ENCODE measurements around the gene THSD1.
"Not testable (repeated sequence)": the region's sequence is repeated elsewhere in the genome, so short reads cannot be mapped to it uniquely, and the experiment has no call there.

THSD1 gene

DNA sequence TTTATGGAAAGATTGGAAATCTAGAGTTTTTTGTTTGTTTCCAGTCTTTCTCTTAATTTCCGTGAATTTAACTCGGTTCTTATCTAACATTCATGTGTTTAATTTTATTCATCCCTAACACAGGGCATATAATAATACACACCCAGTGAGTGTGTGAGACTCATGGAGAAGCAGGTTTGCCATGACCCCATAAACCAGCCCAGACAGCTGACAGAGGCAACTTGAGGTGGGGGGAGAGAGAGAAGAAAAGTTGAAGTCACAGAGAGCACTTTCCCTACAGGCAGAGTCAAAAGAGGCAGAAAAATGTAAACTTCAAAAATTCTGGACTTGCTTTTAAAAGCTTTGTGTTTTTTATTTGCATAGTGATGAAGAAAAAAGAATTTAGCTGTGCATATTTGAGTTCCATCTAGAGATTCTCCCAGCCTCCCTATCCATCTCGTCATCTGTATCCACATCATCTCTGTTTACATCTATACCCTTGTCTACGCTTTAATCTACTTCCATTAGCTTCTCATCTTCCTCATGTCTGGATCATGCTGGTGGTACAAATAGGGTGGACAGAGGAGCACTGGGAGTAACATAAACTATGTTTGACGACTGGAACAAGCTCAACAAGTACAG lies 60.2 kb downstream of the THSD1 start:
- H2BK15ac ChIP-seq (ENCODE audit: low read depth, poor library complexity, severe bottlenecking), result no peak overlapping the region
- H3K18ac ChIP-seq (ENCODE audit: low read depth in 1 of 2, low read length in 2 of 2), result no peak overlapping the region
- no peak overlapping the region for H3K14ac ChIP-seq (ENCODE audit: low read length in 2 of 2)
- H2BK5ac ChIP-seq (ENCODE audit: low read depth, low read length, poor library complexity, severe bottlenecking), result no peak overlapping the region
- H3K79me1 ChIP-seq (replicated peaks; ENCODE audit: low read length, poor library complexity, severe bottlenecking), result no peaks in the 10 kb centered on the region
- no peaks in the 10 kb centered on the region for H3K36me3 ChIP-seq (ENCODE audit: control insufficient read depth in 1 of 2, insufficient read depth in 2 of 2, low read depth in 1 of 2, low read length in 2 of 2)
- peak overlapping the region in 1 of 2 experiments; percentile 73 for H3K4me3 ChIP-seq (ENCODE audit: insufficient read depth in 1 of 2, low read depth in 1 of 2, low read length in 2 of 2)
- no peak overlapping the region for H4K8ac ChIP-seq (ENCODE audit: low read length)
- no peak overlapping the region for H3K4me2 ChIP-seq (ENCODE audit: low read length, poor library complexity, severe bottlenecking)
- no peak overlapping the region for H3K27ac ChIP-seq (ENCODE audit: low read length, poor library complexity, severe bottlenecking)
- H2BK120ac ChIP-seq (ENCODE audit: low read depth, low read length), result no peak overlapping the region
- 36% methylated on average over 1 of the region's 5 CpGs for WGBS
- H3K27me3 ChIP-seq (ENCODE audit: control insufficient read depth in 1 of 2, insufficient read depth in 1 of 2, low read length in 2 of 2), result no peaks in the 10 kb centered on the region
- no peak overlapping the region for H3K23ac ChIP-seq (ENCODE audit: low read length in 2 of 2)
- no peak for DNase-seq
- H3K4me1 ChIP-seq (ENCODE audit: control insufficient read depth, insufficient read depth, low read depth, low read length), result peaks cover 1% of the 10 kb centered on the region
- peak overlapping the region; percentile 93 for H3K9ac ChIP-seq (ENCODE audit: low read length)
- no peak overlapping the region for H2AFZ ChIP-seq (ENCODE audit: low read depth, low read length)
- H4K91ac ChIP-seq (ENCODE audit: low read length), result no peak overlapping the region
- H2AK5ac ChIP-seq (ENCODE audit: low read length, severe bottlenecking), result peak overlapping the region; percentile 98
- H3K9me3 ChIP-seq (ENCODE audit: control insufficient read depth, low read length), result no peaks in the 10 kb centered on the region
- H3K4ac ChIP-seq (ENCODE audit: low read depth in 1 of 2, low read length in 2 of 2), result no peak overlapping the region
- H2BK12ac ChIP-seq (ENCODE audit: low read length in 2 of 2), result no peak overlapping the region

DNA sequence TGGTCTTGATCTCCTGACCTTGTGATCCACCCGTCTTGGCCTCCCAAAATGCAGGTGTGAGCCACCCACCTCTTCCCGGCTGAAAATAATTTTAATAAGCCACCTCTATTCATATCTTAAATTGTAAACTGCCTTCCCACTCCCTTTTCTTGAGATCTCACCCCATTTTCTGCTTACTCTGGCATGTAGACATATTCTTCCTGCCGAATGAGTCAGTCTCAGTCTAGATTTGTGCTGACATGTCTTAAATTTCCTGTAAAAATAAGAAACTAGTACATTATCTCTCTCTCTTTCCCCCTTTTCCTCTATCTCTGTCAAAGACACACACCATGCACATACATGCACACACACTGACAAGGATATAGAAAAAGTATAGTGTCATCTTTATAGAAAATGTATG lies 60.9 kb downstream of the THSD1 start:
- Histone ChIP-seq H3K23ac (ENCODE audit: low read length in 2 of 2) (no peak overlapping the region), H3K4ac (ENCODE audit: low read depth in 1 of 2, low read length in 2 of 2) (no peak overlapping the region), H3K9ac (ENCODE audit: low read length) (peak overlapping the region; percentile 93), H4K8ac (ENCODE audit: low read length) (no peak overlapping the region), H3K4me2 (ENCODE audit: low read length, poor library complexity, severe bottlenecking) (no peak overlapping the region), H3K14ac (ENCODE audit: low read length in 2 of 2) (no peak overlapping the region), H3K36me3 (ENCODE audit: control insufficient read depth in 1 of 2, insufficient read depth in 2 of 2, low read depth in 1 of 2, low read length in 2 of 2) (no peaks in the 10 kb centered on the region), H2AFZ (ENCODE audit: low read depth, low read length) (no peak overlapping the region), H3K27ac (ENCODE audit: low read length, poor library complexity, severe bottlenecking) (peak overlapping the region; percentile 38), H2AK5ac (ENCODE audit: low read length, severe bottlenecking) (no peak overlapping the region), H3K18ac (ENCODE audit: low read depth in 1 of 2, low read length in 2 of 2) (no peak overlapping the region), H2BK15ac (ENCODE audit: low read depth, poor library complexity, severe bottlenecking) (no peak overlapping the region), H2BK120ac (ENCODE audit: low read depth, low read length) (no peak overlapping the region), H3K4me1 (ENCODE audit: control insufficient read depth, insufficient read depth, low read depth, low read length) (peaks cover 1% of the 10 kb centered on the region), H3K4me3 (ENCODE audit: insufficient read depth in 1 of 2, low read depth in 1 of 2, low read length in 2 of 2) (peak overlapping the region in 1 of 2 experiments; percentile 73), H2BK5ac (ENCODE audit: low read depth, low read length, poor library complexity, severe bottlenecking) (no peak overlapping the region), H3K9me3 (ENCODE audit: control insufficient read depth, low read length) (no peaks in the 10 kb centered on the region), H4K91ac (ENCODE audit: low read length) (no peak overlapping the region), H2BK12ac (ENCODE audit: low read length in 2 of 2) (no peak overlapping the region), H3K27me3 (ENCODE audit: control insufficient read depth in 1 of 2, insufficient read depth in 1 of 2, low read length in 2 of 2) (no peaks in the 10 kb centered on the region), H3K79me1 (replicated peaks; ENCODE audit: low read length, poor library complexity, severe bottlenecking) (no peaks in the 10 kb centered on the region)
- DNase-seq, result no peak
- WGBS, result 92% methylated on average over 3 of the region's 3 CpGs

DNA sequence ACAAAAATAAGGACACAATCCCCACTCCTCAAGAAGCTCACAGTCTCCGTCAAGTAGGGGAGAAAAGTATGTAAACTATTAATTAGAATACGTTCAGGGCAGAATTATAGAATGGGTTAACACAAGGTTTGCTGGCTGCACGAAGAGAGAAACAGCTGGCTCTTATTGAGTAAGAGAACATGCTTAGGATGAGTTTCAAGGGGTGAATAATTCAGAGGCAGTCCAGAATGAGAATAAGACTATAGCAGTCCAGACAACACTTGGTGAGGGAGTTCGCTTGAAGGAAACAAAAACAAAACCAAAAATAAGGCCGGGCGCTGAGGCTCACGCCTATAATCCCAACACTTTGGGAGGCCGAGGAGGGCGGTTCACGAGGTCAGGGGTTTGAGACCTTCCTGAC lies 61.9 kb downstream of the THSD1 start:
- peak overlapping the region in 1 of 2 experiments; percentile 73 for H3K4me3 ChIP-seq (ENCODE audit: insufficient read depth in 1 of 2, low read depth in 1 of 2, low read length in 2 of 2)
- WGBS, result 97% methylated on average over 10 of the region's 10 CpGs
- H3K27ac ChIP-seq (ENCODE audit: low read length, poor library complexity, severe bottlenecking), result no peak overlapping the region
- no peak overlapping the region for H2BK15ac ChIP-seq (ENCODE audit: low read depth, poor library complexity, severe bottlenecking)
- H3K9me3 ChIP-seq (ENCODE audit: control insufficient read depth, low read length), result no peaks in the 10 kb centered on the region
- no peaks in the 10 kb centered on the region for H3K27me3 ChIP-seq (ENCODE audit: control insufficient read depth in 1 of 2, insufficient read depth in 1 of 2, low read length in 2 of 2)
- no peak overlapping the region for H4K8ac ChIP-seq (ENCODE audit: low read length)
- H4K91ac ChIP-seq (ENCODE audit: low read length), result no peak overlapping the region
- DNase-seq, result no peak
- H3K18ac ChIP-seq (ENCODE audit: low read depth in 1 of 2, low read length in 2 of 2), result no peak overlapping the region
- H3K4me2 ChIP-seq (ENCODE audit: low read length, poor library complexity, severe bottlenecking), result no peak overlapping the region
- no peak overlapping the region for H2BK120ac ChIP-seq (ENCODE audit: low read depth, low read length)
- H2AFZ ChIP-seq (ENCODE audit: low read depth, low read length), result no peak overlapping the region
- no peak overlapping the region for H2BK12ac ChIP-seq (ENCODE audit: low read length in 2 of 2)
- no peak overlapping the region for H3K4ac ChIP-seq (ENCODE audit: low read depth in 1 of 2, low read length in 2 of 2)
- H3K23ac ChIP-seq (ENCODE audit: low read length in 2 of 2), result no peak overlapping the region
- H2BK5ac ChIP-seq (ENCODE audit: low read depth, low read length, poor library complexity, severe bottlenecking), result no peak overlapping the region
- H3K14ac ChIP-seq (ENCODE audit: low read length in 2 of 2), result no peak overlapping the region
- H3K36me3 ChIP-seq (ENCODE audit: control insufficient read depth in 1 of 2, insufficient read depth in 2 of 2, low read depth in 1 of 2, low read length in 2 of 2), result no peaks in the 10 kb centered on the region
- no peak overlapping the region for H2AK5ac ChIP-seq (ENCODE audit: low read length, severe bottlenecking)
- H3K9ac ChIP-seq (ENCODE audit: low read length), result peak overlapping the region; percentile 93
- peaks cover 1% of the 10 kb centered on the region for H3K4me1 ChIP-seq (ENCODE audit: control insufficient read depth, insufficient read depth, low read depth, low read length)
- H3K79me1 ChIP-seq (replicated peaks; ENCODE audit: low read length, poor library complexity, severe bottlenecking), result no peaks in the 10 kb centered on the region

DNA sequence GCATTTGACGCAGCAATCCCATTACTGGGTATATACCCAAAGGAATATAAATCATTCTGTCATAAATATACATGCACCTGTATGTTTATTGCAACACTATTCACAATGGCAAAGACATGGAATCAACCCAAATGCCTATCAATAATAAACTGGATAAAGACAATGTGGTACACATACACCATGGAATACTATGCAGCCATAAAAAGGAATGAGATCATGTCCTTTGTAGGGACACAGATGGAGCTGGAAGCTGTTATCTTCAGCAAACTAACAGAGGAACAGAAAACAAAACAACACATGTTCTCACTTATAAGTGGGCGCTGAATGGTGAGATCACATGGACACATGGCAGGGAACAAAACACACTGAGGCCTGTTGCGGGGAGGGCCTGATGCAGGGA lies 63.8 kb downstream of the THSD1 start:
- not testable (repeated sequence) for H3K4ac ChIP-seq (ENCODE audit: low read depth in 1 of 2, low read length in 2 of 2); H3K4me2 ChIP-seq (ENCODE audit: low read length, poor library complexity, severe bottlenecking); H3K23ac ChIP-seq (ENCODE audit: low read length in 2 of 2); H3K36me3 ChIP-seq (ENCODE audit: control insufficient read depth in 1 of 2, insufficient read depth in 2 of 2, low read depth in 1 of 2, low read length in 2 of 2); H2AK5ac ChIP-seq (ENCODE audit: low read length, severe bottlenecking); H3K18ac ChIP-seq (ENCODE audit: low read depth in 1 of 2, low read length in 2 of 2); H2BK5ac ChIP-seq (ENCODE audit: low read depth, low read length, poor library complexity, severe bottlenecking); H2BK120ac ChIP-seq (ENCODE audit: low read depth, low read length); H4K8ac ChIP-seq (ENCODE audit: low read length); H4K91ac ChIP-seq (ENCODE audit: low read length); H3K27ac ChIP-seq (ENCODE audit: low read length, poor library complexity, severe bottlenecking); H2BK12ac ChIP-seq (ENCODE audit: low read length in 2 of 2); H3K14ac ChIP-seq (ENCODE audit: low read length in 2 of 2); H3K4me3 ChIP-seq (ENCODE audit: insufficient read depth in 1 of 2, low read depth in 1 of 2, low read length in 2 of 2); H3K4me1 ChIP-seq (ENCODE audit: control insufficient read depth, insufficient read depth, low read depth, low read length); H3K79me1 ChIP-seq (replicated peaks; ENCODE audit: low read length, poor library complexity, severe bottlenecking); H2AFZ ChIP-seq (ENCODE audit: low read depth, low read length); DNase-seq; H3K9ac ChIP-seq (ENCODE audit: low read length); H2BK15ac ChIP-seq (ENCODE audit: low read depth, poor library complexity, severe bottlenecking); H3K9me3 ChIP-seq (ENCODE audit: control insufficient read depth, low read length); H3K27me3 ChIP-seq (ENCODE audit: control insufficient read depth in 1 of 2, insufficient read depth in 1 of 2, low read length in 2 of 2)
- 90% methylated on average over 2 of the region's 3 CpGs for WGBS

Measured in mesenchymal stem cell (in vitro differentiated cells and primary cell).